HepG2 (cell line): Measurements from ENCODE around the gene PBX2. TPM values are rescaled to one million over a fixed set of nuclear protein-coding genes. Genes with fewer than 3 reads are reported as not detected.

Source experiments
- AGO2 ChIP-seq: fragments of 200-400 bp; formaldehyde crosslinking; optimal IDR thresholded peaks from 2 replicates; pipeline ENCODE3; 2017; ENCODE audit warnings: mild to moderate bottlenecking, low read depth, low read length, moderate library complexity
- CTCF ChIP-seq: sonication (generic); formaldehyde crosslinking; IDR thresholded peaks from 2 replicates; pipeline ENCODE4 v1.5.0; 2020; ENCODE audit warnings: mild to moderate bottlenecking, missing genetic modification reagents, moderate library complexity
- FOXP1 ChIP-seq, 2 experiments: fragments of 450-650 bp in 1 of 2; IDR thresholded peaks; 2 replicates each; pipeline ENCODE4 v1.6.1; 2017 to 2018; ENCODE audit warnings: antibody characterized with exemption in 1 of 2
- KLF15 ChIP-seq: sonication (generic); formaldehyde crosslinking; IDR thresholded peaks from 2 replicates; pipeline ENCODE4 v1.8.1; 2023; ENCODE audit warnings: borderline replicate concordance, mild to moderate bottlenecking, inconsistent platforms, missing genetic modification reagents, mixed read lengths
- NR2F6 ChIP-seq, 2 experiments: IDR thresholded peaks; 2 replicates each; pipeline ENCODE4 v1.6.1; 2016; ENCODE audit warnings: antibody characterized with exemption in 1 of 2, mild to moderate bottlenecking in 1 of 2
- PAXIP1 ChIP-seq: sonication (generic); formaldehyde crosslinking; conservative IDR thresholded peaks from 2 replicates; pipeline ENCODE4 v1.4.0; 2020; ENCODE audit warnings: mild to moderate bottlenecking, missing genetic modification reagents, moderate library complexity
- POLR2AphosphoS5 ChIP-seq: IDR thresholded peaks from 2 replicates; pipeline ENCODE4 v1.6.1; 2012; ENCODE audit warnings: low read depth, low read length
- REST ChIP-seq, 2 experiments: IDR thresholded peaks; 2 replicates each; pipeline ENCODE4 v1.6.1; 2011 to 2012; ENCODE audit warnings: low read length in 2 of 2, borderline replicate concordance in 1 of 2, low read depth in 1 of 2, mild to moderate bottlenecking in 1 of 2, moderate library complexity in 1 of 2
- RFX3 ChIP-seq: IDR thresholded peaks from 2 replicates; pipeline ENCODE4 v1.6.1; 2016; ENCODE audit warnings: missing biosample characterization, missing genetic modification reagents
- TFE3 ChIP-seq: IDR thresholded peaks from 2 replicates; pipeline ENCODE4 v1.6.1; 2016
- TRAFD1 ChIP-seq: sonication (generic); formaldehyde crosslinking; IDR thresholded peaks from 2 replicates; pipeline ENCODE4 v1.5.1; 2020; ENCODE audit warnings: missing genetic modification reagents, mild to moderate bottlenecking, borderline replicate concordance
- ZBTB1 ChIP-seq: sonication (generic); formaldehyde crosslinking; IDR thresholded peaks from 2 replicates; pipeline ENCODE4 v1.4.0; 2020; ENCODE audit warnings: missing genetic modification reagents, borderline replicate concordance
- ZFP41 ChIP-seq: sonication (generic); formaldehyde crosslinking; IDR thresholded peaks from 2 replicates; pipeline ENCODE4 v1.4.0; 2020; ENCODE audit warnings: mild to moderate bottlenecking, missing genetic modification reagents, borderline replicate concordance
- ZNF143 ChIP-seq: sonication (generic); formaldehyde crosslinking; IDR thresholded peaks from 2 replicates; pipeline ENCODE4 v1.4.0; 2020; ENCODE audit warnings: missing genetic modification reagents
- ZNF205 ChIP-seq: IDR thresholded peaks from 2 replicates; pipeline ENCODE4 v1.6.1; 2018; ENCODE audit warnings: missing biosample characterization, missing genetic modification reagents
- ZNF678 ChIP-seq: sonication (generic); formaldehyde crosslinking; IDR thresholded peaks from 2 replicates; pipeline ENCODE4 v1.4.0; 2020; ENCODE audit warnings: mild to moderate bottlenecking, missing genetic modification reagents
- polyA plus RNA-seq, 8 experiments: library from polyadenylated mRNA; depleted of rRNA in 3 of 8; stranded (reverse) in 7 of 8; unstranded in 1 of 8; fragments of >200 nt; fragmentation: Illumina TruSeq in 4 of 8; extraction: Trizol in 4 of 8; gene quantifications; 2 replicates each; pipeline versions ENCODE4 v1.2.1 to v1.2.3, GENCODE V29; 2011 to 2016; ENCODE audit warnings: low read depth in 4 of 8, missing spikeins in 1 of 8, mixed read lengths in 1 of 8; ENCODE audit not compliant: insufficient read depth in 1 of 8
- total RNA-seq, 5 experiments: library from RNA; depleted of rRNA; stranded (reverse); fragments of >200 nt; fragmentation: Illumina TruSeq; extraction: Trizol; gene quantifications; 2 replicates each; pipeline ENCODE4 v1.2.3, GENCODE V29; 2016; ENCODE audit warnings: low read depth in 1 of 5

Gene PBX2
- total and polyA plus RNA-seq, 2 of the 13 experiments (the other 11 are each of a cell fraction or from before 2014, with no cell fraction given), result 42.3 to 77.8 TPM

- TF ChIP-seq TFE3 (peak; percentile 30; the same call in 1 of the 2 replicates), ZFP41 (no peak), TRAFD1 (CRISPR knock-in tag) (0 out of 2 replicates have a peak, but pooled peaks have one; percentile 19), PAXIP1 (CRISPR knock-in tag) (0 out of 2 replicates have a peak, but pooled peaks have one; percentile 50), AGO2 (no peak), ZNF205 (CRISPR knock-in tag) (no peak), CTCF (no peak), ZNF143 (CRISPR knock-in tag) (no peak), RFX3 (CRISPR knock-in tag) (no peak), ZBTB1 (CRISPR knock-in tag) (no peak), ZNF678 (no peak), FOXP1 (IDR thresholded peaks at IDR 0.05) (no peak), FOXP1 (CRISPR knock-in tag; IDR thresholded peaks at IDR 0.05) (no peak), REST (IDR thresholded peaks at IDR 0.05; ENCODE audit: borderline replicate concordance in 1 of 2, low read depth in 1 of 2, low read length in 2 of 2) (no peak), POLR2AphosphoS5 (no peak), NR2F6 (IDR thresholded peaks at IDR 0.05) (peak; percentile 48; the same call in 1 of the 2 replicates), NR2F6 (CRISPR knock-in tag; IDR thresholded peaks at IDR 0.05) (no peak), KLF15 (CRISPR knock-in tag) (no peak)
Observed at GRCh38 chr6:32176476-32177182, 13.4 kb downstream of the PBX2 start (continued).
